GM21447 (cell line): ENCODE results near the gene AP3M1.

ENCODE experiments used
- ATAC-seq: cut with Tn5 transposase; IDR thresholded peaks from one replicate; pipeline ENCODE4 v1.9.1; 2021; ENCODE audit not compliant: unreplicated experiment

AP3M1 gene

GRCh38 chr10:74117738-74118137 lies 32.9 kb downstream of the AP3M1 start:
- ATAC-seq, result no peak

GRCh38 chr10:74114041-74114448 lies 36.6 kb downstream of the AP3M1 start:
- no peak for ATAC-seq

- ATAC-seq, result no peak
Measured at GRCh38 chr10:74113546-74113945, 37.1 kb downstream of the AP3M1 start.

- no peak for ATAC-seq
Measured at GRCh38 chr10:74111799-74112198, 38.8 kb downstream of the AP3M1 start.

GRCh38 chr10:74110120-74110519 lies 40.5 kb downstream of the AP3M1 start:
- ATAC-seq, result no peak

- no peak for ATAC-seq
Measured at GRCh38 chr10:74109452-74109851, 41.2 kb downstream of the AP3M1 start.

GRCh38 chr10:74107391-74107790 lies 43.2 kb downstream of the AP3M1 start:
- ATAC-seq, result no peak

- no peak for ATAC-seq
Measured at GRCh38 chr10:74104996-74105395, 45.6 kb downstream of the AP3M1 start.

- no peak for ATAC-seq
Measured at GRCh38 chr10:74104480-74104879, 46.1 kb downstream of the AP3M1 start.

- ATAC-seq, result no peak
Measured at GRCh38 chr10:74103560-74104258, 46.9 kb downstream of the AP3M1 start.

- no peak for ATAC-seq
Measured at GRCh38 chr10:74099836-74100235, 50.8 kb downstream of the AP3M1 start.

GRCh38 chr10:74099420-74099819 lies 51.2 kb downstream of the AP3M1 start:
- no peak for ATAC-seq

- ATAC-seq, result no peak
Measured at GRCh38 chr10:74097776-74098175, 52.9 kb downstream of the AP3M1 start.

GRCh38 chr10:74096777-74097176 lies 53.9 kb downstream of the AP3M1 start:
- peak; percentile 80 for ATAC-seq

GRCh38 chr10:74094231-74094630 lies 56.4 kb downstream of the AP3M1 start:
- no peak for ATAC-seq

GRCh38 chr10:74093530-74094164 lies 57.0 kb downstream of the AP3M1 start:
- ATAC-seq, result no peak

- no peak for ATAC-seq
Measured at GRCh38 chr10:74092372-74092771, 58.3 kb downstream of the AP3M1 start.

- no peak for ATAC-seq
Measured at GRCh38 chr10:74088722-74089121, 61.9 kb downstream of the AP3M1 start.

GRCh38 chr10:74086317-74086716 lies 64.3 kb downstream of the AP3M1 start:
- ATAC-seq, result no peak

GRCh38 chr10:74084955-74085354 lies 65.7 kb downstream of the AP3M1 start:
- peak; percentile 75 for ATAC-seq

- no peak for ATAC-seq
Measured at GRCh38 chr10:74083304-74083703, 67.3 kb downstream of the AP3M1 start.

- no peak for ATAC-seq
Measured at GRCh38 chr10:74081941-74082718, 68.5 kb downstream of the AP3M1 start.
